Natural killer cell (primary cell): ENCODE results near the gene TMEM45A. TPM values are rescaled to one million over a fixed set of nuclear protein-coding genes. Genes with fewer than 3 reads are reported as not detected.
"Not testable (repeated sequence)": the region's sequence is repeated elsewhere in the genome, so short reads cannot be mapped to it uniquely, and the experiment has no call there.

Source experiments
- ATAC-seq, 3 donors: fragments of 150-1000 bp in 2 of 3; fragments of 200-7000 bp in 1 of 3; cut with Tn5 transposase; 1 replicate in 1 of 3; 2 replicates in 2 of 3; pipeline ENCODE4 v1.10.0; 2021; ENCODE audit warnings: mild to moderate bottlenecking in 2 of 3, moderate library complexity in 2 of 3
- DNase-seq, 2 donors: peaks; one replicate each; pipeline versions ENCODE4 v3.0.0 to v3.0.0-alpha.2; 2013 to 2021; ENCODE audit warnings: mixed read lengths in 1 of 2
- H3K27ac ChIP-seq: one replicate; pipeline ENCODE4 v1.5.1; 2013; ENCODE audit warnings: mild to moderate bottlenecking, low read length
- H3K27me3 ChIP-seq: one replicate; pipeline ENCODE4 v1.6.1; 2013; ENCODE audit warnings: low read length; ENCODE audit not compliant: control insufficient read depth, insufficient read depth
- H3K36me3 ChIP-seq: one replicate; pipeline ENCODE4 v1.6.1; 2013; ENCODE audit warnings: low read length; ENCODE audit not compliant: control insufficient read depth, insufficient read depth
- H3K4me1 ChIP-seq: one replicate; pipeline ENCODE4 v1.6.1; 2013; ENCODE audit warnings: low read length; ENCODE audit not compliant: control insufficient read depth, insufficient read depth
- H3K4me3 ChIP-seq: one replicate; pipeline ENCODE4 v1.5.1; 2013; ENCODE audit warnings: low read length
- H3K9me3 ChIP-seq: one replicate; pipeline ENCODE4 v1.6.1; 2013; ENCODE audit warnings: low read length; ENCODE audit not compliant: control insufficient read depth, insufficient read depth
- H3K27ac Mint-ChIP-seq, 2 donors: one replicate each; pipeline ENCODE4 v1.8.0; 2022; ENCODE audit warnings: mild to moderate bottlenecking in 2 of 2, mixed read lengths in 2 of 2, moderate library complexity in 1 of 2
- H3K27me3 Mint-ChIP-seq, 2 donors: one replicate each; pipeline ENCODE4 v1.8.0; 2022; ENCODE audit warnings: low read depth in 2 of 2, mixed read lengths in 2 of 2
- H3K36me3 Mint-ChIP-seq: one replicate; pipeline ENCODE4 v1.8.0; 2022; ENCODE audit warnings: mixed read lengths
- H3K4me1 Mint-ChIP-seq, 2 donors: one replicate each; pipeline ENCODE4 v1.8.0; 2022; ENCODE audit warnings: mixed read lengths in 2 of 2
- H3K4me3 Mint-ChIP-seq: one replicate; pipeline ENCODE4 v1.8.0; 2022; ENCODE audit warnings: mild to moderate bottlenecking, moderate library complexity, mixed read lengths
- H3K9me3 Mint-ChIP-seq, 2 donors: one replicate each; pipeline ENCODE4 v1.8.0; 2022; ENCODE audit warnings: mixed read lengths in 2 of 2
- CTCF ChIP-seq: fragments of 200-600 bp; IDR thresholded peaks from one replicate; pipeline ENCODE4 v1.8.0; 2022; ENCODE audit warnings: antibody characterized with exemption
- WGBS: methylation state at CpG from one replicate; pipeline ENCODE4 v1.1.7; 2013; ENCODE audit warnings: missing lambda C conversion rate; ENCODE audit not compliant: insufficient coverage; 5-methylcytosine and 5-hydroxymethylcytosine counted together
- intact Hi-C: fragments of 100-400 bp; cut with micrococcal nuclease; formaldehyde crosslinking; loops from one replicate; pipeline ENCODE4 v1.14.2; 2022
- total RNA-seq, 4 donors: library from RNA; stranded (reverse); fragments of 120-200 nt in 1 of 4; gene quantifications; one replicate each; pipeline versions ENCODE4 v1.2.3 to v1.2.4, GENCODE V29; 2013 to 2022

The TMEM45A gene
- total RNA-seq, 3 donors from 2014 or later (not counting 1 experiment from before 2014, with no cell fraction given): 0.23 to 0.49 (median 0.25) TPM

GRCh38 chr3:100577382-100578008 is 85.1 kb downstream of the TMEM45A start:
- Mint-ChIP-seq H3K9me3 (no peaks in the 10 kb centered on the region), H3K4me3 (no peak overlapping the region), H3K4me1 (no peaks in the 10 kb centered on the region), H3K27ac (no peak overlapping the region), H3K36me3 (no peaks in the 10 kb centered on the region), H3K27me3 (peaks cover 7 to 40% of the 10 kb centered on the region in 2 donors)
- H3K4me3 ChIP-seq: no peak overlapping the region
- ATAC-seq (no peak), DNase-seq (no peak)
- H3K4me1 ChIP-seq: no peaks in the 10 kb centered on the region
- H3K27me3 ChIP-seq: no peaks in the 10 kb centered on the region
- intact Hi-C loops: no loop called here
- no peak overlapping the region for H3K27ac ChIP-seq
- no peak for TF ChIP-seq CTCF
- WGBS: no CpG with 5 or more reads among the region's 1 CpG
- H3K36me3 ChIP-seq: no peaks in the 10 kb centered on the region
- H3K9me3 ChIP-seq: no peaks in the 10 kb centered on the region

DNA sequence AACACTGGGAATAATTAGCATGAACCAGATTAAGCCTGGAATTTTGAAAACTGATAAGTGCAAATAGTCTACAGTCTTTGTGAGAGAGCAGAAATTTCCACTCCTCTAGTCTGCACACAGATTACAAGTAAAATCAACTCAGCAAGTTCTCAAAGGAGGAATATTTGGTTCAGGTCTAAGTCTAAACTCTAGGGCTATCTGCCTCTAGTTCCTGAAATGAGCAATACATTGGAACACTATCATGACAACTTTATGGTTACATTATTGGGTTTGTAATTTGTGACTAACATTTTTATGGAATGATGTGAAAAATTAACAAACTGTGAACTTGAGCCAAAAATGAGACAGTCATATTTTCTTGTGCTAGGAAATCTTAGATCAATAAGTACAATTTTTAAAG is 86.2 kb downstream of the TMEM45A start:
- TF ChIP-seq CTCF: no peak
- ATAC-seq: no peak
- no peak overlapping the region for H3K4me3 Mint-ChIP-seq

GRCh38 chr3:100580147-100580546 is 87.7 kb downstream of the TMEM45A start:
- no peaks in the 10 kb centered on the region for H3K4me1 Mint-ChIP-seq
- no peaks in the 10 kb centered on the region for H3K9me3 Mint-ChIP-seq
- Histone ChIP-seq H3K27me3 (no peaks in the 10 kb centered on the region), H3K27ac (no peak overlapping the region), H3K4me3 (no peak overlapping the region), H3K4me1 (no peaks in the 10 kb centered on the region), H3K9me3 (no peaks in the 10 kb centered on the region), H3K36me3 (no peaks in the 10 kb centered on the region)
- intact Hi-C loops: loop anchor here (10.0 kb wide), 1 partner anchor 115 kb away; no protein-coding TSS in a partner anchor
- H3K4me3 Mint-ChIP-seq: no peak overlapping the region
- H3K27ac Mint-ChIP-seq: no peak overlapping the region
- TF ChIP-seq CTCF: no peak
- no peaks in the 10 kb centered on the region for H3K36me3 Mint-ChIP-seq
- peaks cover 3 to 26% of the 10 kb centered on the region in 2 donors for H3K27me3 Mint-ChIP-seq
- no peak for ATAC-seq
- DNase-seq: no peak
- WGBS: 75% methylated on average over 2 of the region's 2 CpGs

More for the DNA sequence above, 86.2 kb downstream of the TMEM45A start:
- no peak overlapping the region for H3K4me3 ChIP-seq
- H3K4me1 ChIP-seq: no peaks in the 10 kb centered on the region
- no peaks in the 10 kb centered on the region for H3K9me3 Mint-ChIP-seq
- H3K36me3 Mint-ChIP-seq: no peaks in the 10 kb centered on the region
- no peaks in the 10 kb centered on the region for H3K27me3 ChIP-seq
- no peak overlapping the region for H3K27ac ChIP-seq
- peaks cover 7 to 40% of the 10 kb centered on the region in 2 donors for H3K27me3 Mint-ChIP-seq
- intact Hi-C loops: no loop called here
- H3K36me3 ChIP-seq: no peaks in the 10 kb centered on the region
- DNase-seq: no peak
- H3K4me1 Mint-ChIP-seq: no peaks in the 10 kb centered on the region
- no peaks in the 10 kb centered on the region for H3K9me3 ChIP-seq
- no peak overlapping the region for H3K27ac Mint-ChIP-seq

GRCh38 chr3:100581650-100582049 is 89.2 kb downstream of the TMEM45A start:
- no peak overlapping the region for H3K27ac Mint-ChIP-seq
- Histone ChIP-seq H3K4me1 (no peaks in the 10 kb centered on the region), H3K27me3 (no peaks in the 10 kb centered on the region), H3K9me3 (no peaks in the 10 kb centered on the region), H3K4me3 (no peak overlapping the region), H3K36me3 (no peaks in the 10 kb centered on the region), H3K27ac (no peak overlapping the region)
- ATAC-seq (no peak), DNase-seq (no peak)
- no peak overlapping the region for H3K4me3 Mint-ChIP-seq
- H3K27me3 Mint-ChIP-seq: peaks cover 3 to 26% of the 10 kb centered on the region in 2 donors
- 75% methylated on average over 1 of the region's 1 CpG for WGBS
- intact Hi-C loops: loop anchor here (10.0 kb wide), 1 partner anchor 117 kb away; no protein-coding TSS in a partner anchor
- no peaks in the 10 kb centered on the region for H3K4me1 Mint-ChIP-seq
- no peaks in the 10 kb centered on the region for H3K36me3 Mint-ChIP-seq
- no peaks in the 10 kb centered on the region for H3K9me3 Mint-ChIP-seq
- no peak for TF ChIP-seq CTCF

- not testable (repeated sequence) for H3K4me1 Mint-ChIP-seq, H3K27ac Mint-ChIP-seq, H3K4me1 ChIP-seq, H3K27ac ChIP-seq, H3K9me3 ChIP-seq, H3K27me3 ChIP-seq, ATAC-seq, H3K9me3 Mint-ChIP-seq, H3K4me3 ChIP-seq, H3K36me3 Mint-ChIP-seq, DNase-seq, H3K4me3 Mint-ChIP-seq, H3K36me3 ChIP-seq
- intact Hi-C loops: loop anchor here (10.0 kb wide), 1 partner anchor 117 kb away; no protein-coding TSS in a partner anchor
- WGBS: 92% methylated on average over 10 of the region's 10 CpGs
- peaks cover 3 to 24% of the 10 kb centered on the region in 2 donors for H3K27me3 Mint-ChIP-seq
Measured at GRCh38 chr3:100582157-100582556, 89.7 kb downstream of the TMEM45A start.
